Measurements from ENCODE around the gene ANKRD12.
A peak's percentile ranks its signal among the peaks of the same experiment; 100 is the strongest.

The ANKRD12 gene

GRCh38 chr18:9117980-9118841, 18.4 kb upstream of the ANKRD12 start:
- TF ChIP-seq, protein P1, sequence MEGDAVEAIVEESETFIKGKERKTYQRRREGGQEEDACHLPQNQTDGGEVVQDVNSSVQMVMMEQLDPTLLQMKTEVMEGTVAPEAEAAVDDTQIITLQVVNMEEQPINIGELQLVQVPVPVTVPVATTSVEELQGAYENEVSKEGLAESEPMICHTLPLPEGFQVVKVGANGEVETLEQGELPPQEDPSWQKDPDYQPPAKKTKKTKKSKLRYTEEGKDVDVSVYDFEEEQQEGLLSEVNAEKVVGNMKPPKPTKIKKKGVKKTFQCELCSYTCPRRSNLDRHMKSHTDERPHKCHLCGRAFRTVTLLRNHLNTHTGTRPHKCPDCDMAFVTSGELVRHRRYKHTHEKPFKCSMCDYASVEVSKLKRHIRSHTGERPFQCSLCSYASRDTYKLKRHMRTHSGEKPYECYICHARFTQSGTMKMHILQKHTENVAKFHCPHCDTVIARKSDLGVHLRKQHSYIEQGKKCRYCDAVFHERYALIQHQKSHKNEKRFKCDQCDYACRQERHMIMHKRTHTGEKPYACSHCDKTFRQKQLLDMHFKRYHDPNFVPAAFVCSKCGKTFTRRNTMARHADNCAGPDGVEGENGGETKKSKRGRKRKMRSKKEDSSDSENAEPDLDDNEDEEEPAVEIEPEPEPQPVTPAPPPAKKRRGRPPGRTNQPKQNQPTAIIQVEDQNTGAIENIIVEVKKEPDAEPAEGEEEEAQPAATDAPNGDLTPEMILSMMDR (conservative IDR thresholded peaks at IDR 0.05; ENCODE audit: low read depth, low read length): no peak
- Histone ChIP-seq H3K4me2 (no peak overlapping the region; the same call in 1 of the 2 replicates), H3K4me3 (IDR thresholded peaks at IDR 0.05; ENCODE audit: insufficient read depth, low read depth, low read length) (no peak overlapping the region), H3K79me2 (ENCODE audit: insufficient read depth, low read depth) (peaks cover 99% of the 10 kb centered on the region), H3K27me3 (ENCODE audit: insufficient read depth, low read depth) (no peaks in the 10 kb centered on the region), H3K9ac (no peak overlapping the region), H3K36me3 (ENCODE audit: insufficient read depth) (peaks cover 17% of the 10 kb centered on the region), H3K27ac (peak overlapping the region; percentile 9; the same call in 1 of the 2 replicates), H3K4me1 (ENCODE audit: low read depth, poor library complexity, severe bottlenecking) (peaks cover 99% of the 10 kb centered on the region), H2AFZ (ENCODE audit: low read depth) (no peak overlapping the region), H4K20me1 (ENCODE audit: insufficient read depth) (peaks cover 6% of the 10 kb centered on the region; the same call in 1 of the 2 replicates)

GRCh38 chr18:9120796-9121195, 15.8 kb upstream of the ANKRD12 start:
- H3K9ac ChIP-seq: no peak overlapping the region
- H3K4me3 ChIP-seq (IDR thresholded peaks at IDR 0.05; ENCODE audit: insufficient read depth, low read depth, low read length): no peak overlapping the region
- peaks cover 19% of the 10 kb centered on the region; the same call in 1 of the 2 replicates for H3K36me3 ChIP-seq (ENCODE audit: insufficient read depth)
- peaks cover 91% of the 10 kb centered on the region for H3K4me1 ChIP-seq (ENCODE audit: low read depth, poor library complexity, severe bottlenecking)
- H3K79me2 ChIP-seq (ENCODE audit: insufficient read depth, low read depth): peaks cover 97% of the 10 kb centered on the region
- TF ChIP-seq, protein P1 (conservative IDR thresholded peaks at IDR 0.05; ENCODE audit: low read depth, low read length): no peak
- H3K4me2 ChIP-seq: peak overlapping the region; percentile 50
- H2AFZ ChIP-seq (ENCODE audit: low read depth): no peak overlapping the region
- H3K27me3 ChIP-seq (ENCODE audit: insufficient read depth, low read depth): no peaks in the 10 kb centered on the region
- H4K20me1 ChIP-seq (ENCODE audit: insufficient read depth): no peaks in the 10 kb centered on the region
- H3K27ac ChIP-seq: no peak overlapping the region

DNA sequence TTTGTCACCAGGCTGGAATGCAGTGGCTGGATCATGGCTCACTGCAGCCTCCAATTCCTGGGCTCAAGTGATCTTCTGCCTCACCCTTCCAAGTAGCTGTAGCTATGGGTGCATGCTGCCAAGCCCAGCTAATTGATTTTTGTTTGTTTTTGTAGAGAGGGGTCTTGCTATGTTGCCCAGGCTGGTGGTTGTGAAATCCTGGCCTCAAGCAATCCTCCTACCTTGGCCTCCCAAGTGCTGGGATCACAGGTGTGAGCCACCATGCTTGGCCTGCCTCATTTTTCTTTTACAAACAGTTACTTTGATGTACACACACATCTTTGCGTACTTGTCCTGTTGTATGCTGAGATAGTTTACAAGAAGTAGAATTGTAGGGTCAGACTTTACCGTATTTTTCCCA, 13.1 kb upstream of the ANKRD12 start:
- H3K4me1 ChIP-seq (ENCODE audit: low read depth, poor library complexity, severe bottlenecking): peaks cover 88% of the 10 kb centered on the region
- no peaks in the 10 kb centered on the region for H3K27me3 ChIP-seq (ENCODE audit: insufficient read depth, low read depth)
- peak overlapping the region; percentile 7; the same call in 1 of the 2 replicates for H3K27ac ChIP-seq
- H3K4me2 ChIP-seq: no peak overlapping the region
- no peaks in the 10 kb centered on the region for H4K20me1 ChIP-seq (ENCODE audit: insufficient read depth)
- H3K4me3 ChIP-seq (IDR thresholded peaks at IDR 0.05; ENCODE audit: insufficient read depth, low read depth, low read length): no peak overlapping the region
- H3K36me3 ChIP-seq (ENCODE audit: insufficient read depth): peaks cover 41% of the 10 kb centered on the region
- no peak overlapping the region for H2AFZ ChIP-seq (ENCODE audit: low read depth)
- peaks cover 97% of the 10 kb centered on the region for H3K79me2 ChIP-seq (ENCODE audit: insufficient read depth, low read depth)
- TF ChIP-seq, protein P1 (conservative IDR thresholded peaks at IDR 0.05; ENCODE audit: low read depth, low read length): no peak
- H3K9ac ChIP-seq: no peak overlapping the region

- Histone ChIP-seq H3K27ac (no peak overlapping the region), H3K79me2 (ENCODE audit: insufficient read depth, low read depth) (peaks cover 97% of the 10 kb centered on the region), H3K4me2 (no peak overlapping the region), H3K4me1 (ENCODE audit: low read depth, poor library complexity, severe bottlenecking) (peaks cover 83% of the 10 kb centered on the region), H3K36me3 (ENCODE audit: insufficient read depth) (peaks cover 46% of the 10 kb centered on the region), H4K20me1 (ENCODE audit: insufficient read depth) (no peaks in the 10 kb centered on the region), H3K4me3 (IDR thresholded peaks at IDR 0.05; ENCODE audit: insufficient read depth, low read depth, low read length) (no peak overlapping the region), H2AFZ (ENCODE audit: low read depth) (no peak overlapping the region), H3K27me3 (ENCODE audit: insufficient read depth, low read depth) (no peaks in the 10 kb centered on the region), H3K9ac (no peak overlapping the region)
- TF ChIP-seq, protein P1 (conservative IDR thresholded peaks at IDR 0.05; ENCODE audit: low read depth, low read length): no peak
Observed at GRCh38 chr18:9124824-9125223, 11.8 kb upstream of the ANKRD12 start.
